SK-N-SH (cell line): ENCODE data around the gene BOD1. TPM values are rescaled to one million over a fixed set of nuclear protein-coding genes. Genes with fewer than 3 reads are reported as not detected.

ENCODE experiments used
- CTCF ChIA-PET: fragments of 300-600, 350-600 bp; formaldehyde crosslinking; extraction: SDS; loops from one replicate; lab custom pipeline; 2021; lab: Yijun Ruan, JAX
- POLR2A ChIA-PET: fragments of 350-600 bp; sonication (Branson Sonifier 250); formaldehyde crosslinking; extraction: SDS; loops from one replicate; lab custom pipeline; 2020; ENCODE audit warnings: antibody characterized with exemption, inconsistent platforms; lab: Yijun Ruan, JAX
- DNase-seq: peaks from one replicate; pipeline ENCODE4 v3.0.0; 2012
- H2AFZ ChIP-seq: fragments of 200-600 bp; sonication (generic); 2 replicates; pipeline ENCODE4 v1.8.1; 2016; ENCODE audit warnings: antibody characterized with exemption, mild to moderate bottlenecking, low read depth
- H3F3A ChIP-seq: fragments of 200-600 bp; sonication (generic); replicated peaks from 2 replicates; pipeline ENCODE3; 2016; ENCODE audit warnings: antibody characterized with exemption, mild to moderate bottlenecking; ENCODE audit not compliant: insufficient read depth
- H3K27ac ChIP-seq, 2 experiments: fragments of 200-500 bp in 1 of 2; fragments of 200-600 bp in 1 of 2; sonication (Bioruptor generic) in 1 of 2; sonication (generic), shearing (Covaris generic) in 1 of 2; 2 replicates each; pipeline versions ENCODE4 v1.5.1 to v1.6.1; 2014 to 2016; ENCODE audit warnings: low read depth in 2 of 2, inconsistent platforms in 1 of 2, low read length in 1 of 2, mild to moderate bottlenecking in 1 of 2, mixed read lengths in 1 of 2
- H3K27me3 ChIP-seq: fragments of 200-600 bp; sonication (generic), shearing (Covaris generic); 2 replicates; pipeline ENCODE4 v1.6.1; 2016; ENCODE audit warnings: mixed run types; ENCODE audit not compliant: insufficient read depth
- H3K36me3 ChIP-seq, 2 experiments: fragments of 200-500 bp in 1 of 2; fragments of 200-600 bp in 1 of 2; sonication (Bioruptor generic) in 1 of 2; sonication (generic) in 1 of 2; replicated peaks in 1 of 2; 2 replicates each; pipeline versions ENCODE3 to v1.5.1; 2014 to 2016; ENCODE audit warnings: low read length in 1 of 2, mild to moderate bottlenecking in 1 of 2; ENCODE audit not compliant: insufficient read depth in 2 of 2, control insufficient read depth in 1 of 2
- H3K4me1 ChIP-seq, 2 experiments: fragments of 200-500 bp in 1 of 2; fragments of 200-600 bp in 1 of 2; sonication (Bioruptor generic) in 1 of 2; sonication (generic), shearing (Covaris generic) in 1 of 2; 2 replicates each; pipeline versions ENCODE4 v1.5.1 to v1.6.1; 2014 to 2016; ENCODE audit warnings: low read depth in 1 of 2, low read length in 1 of 2, mixed run types in 1 of 2; ENCODE audit not compliant: insufficient read depth in 2 of 2, control insufficient read depth in 1 of 2
- H3K4me2 ChIP-seq: fragments of 200-600 bp; sonication (generic), shearing (Covaris generic); 2 replicates; pipeline ENCODE4 v1.6.1; 2017; ENCODE audit warnings: mixed run types
- H3K4me3 ChIP-seq, 2 experiments: fragments of 200-500 bp in 1 of 2; fragments of 200-600 bp in 1 of 2; sonication (Bioruptor generic) in 1 of 2; sonication (generic), shearing (Covaris generic) in 1 of 2; 2 replicates each; pipeline versions ENCODE4 v1.5.1 to v1.8.1; 2014 to 2016; ENCODE audit warnings: low read depth in 2 of 2, inconsistent platforms in 1 of 2, low read length in 1 of 2, mild to moderate bottlenecking in 1 of 2, mixed read lengths in 1 of 2, moderate library complexity in 1 of 2
- H3K79me2 ChIP-seq: fragments of 200-600 bp; sonication (generic); 2 replicates; pipeline ENCODE4 v1.8.1; 2017; ENCODE audit warnings: mild to moderate bottlenecking; ENCODE audit not compliant: insufficient read depth
- H3K9ac ChIP-seq: fragments of 200-600 bp; sonication (generic); 2 replicates; pipeline ENCODE4 v1.6.1; 2017; ENCODE audit warnings: mixed run types
- H3K9me2 ChIP-seq: fragments of 200-600 bp; sonication (generic); 2 replicates; pipeline ENCODE4 v1.6.1; 2017; ENCODE audit warnings: mixed run types
- H3K9me3 ChIP-seq: fragments of 200-600 bp; sonication (generic); 2 replicates; pipeline ENCODE4 v1.6.1; 2017; ENCODE audit warnings: mixed run types, mild to moderate bottlenecking, moderate library complexity
- H4K20me1 ChIP-seq: fragments of 200-600 bp; sonication (generic); 2 replicates; pipeline ENCODE4 v1.6.1; 2017; ENCODE audit warnings: mild to moderate bottlenecking, mixed run types; ENCODE audit not compliant: insufficient read depth
- CHD2 ChIP-seq: fragments of 150-350 bp; IDR thresholded peaks from 2 replicates; pipeline ENCODE4 v1.6.1; 2018; ENCODE audit warnings: low read length; ENCODE audit not compliant: partially characterized antibody
- CTCF ChIP-seq: fragments of 200-600 bp; sonication (generic); IDR thresholded peaks from 2 replicates; pipeline ENCODE4 v1.6.1; 2017; ENCODE audit warnings: antibody characterized with exemption, mild to moderate bottlenecking, moderate library complexity
- ELF1 ChIP-seq: IDR thresholded peaks from 2 replicates; pipeline ENCODE4 v1.4.0; 2012
- FOXM1 ChIP-seq: IDR thresholded peaks from 2 replicates; pipeline ENCODE4 v1.4.0; 2012; ENCODE audit warnings: low read depth, mild to moderate bottlenecking
- GATA2 ChIP-seq: sonication (generic); formaldehyde crosslinking; IDR thresholded peaks from 2 replicates; pipeline ENCODE4 v1.5.0; 2020; ENCODE audit warnings: mild to moderate bottlenecking, missing genetic modification reagents
- JUND ChIP-seq: IDR thresholded peaks from 2 replicates; pipeline ENCODE4 v1.4.0; 2012
- MAX ChIP-seq: IDR thresholded peaks from 2 replicates; pipeline ENCODE4 v1.4.0; 2012; ENCODE audit warnings: low read depth
- MXI1 ChIP-seq: IDR thresholded peaks from 2 replicates; pipeline ENCODE4 v1.6.1; 2012; ENCODE audit warnings: mild to moderate bottlenecking, low read depth, low read length, improper control_type of control experiment
- NFIC ChIP-seq: IDR thresholded peaks from 2 replicates; pipeline ENCODE4 v1.4.0; 2012; ENCODE audit warnings: borderline replicate concordance
- NRF1 ChIP-seq: IDR thresholded peaks from 2 replicates; pipeline ENCODE4 v1.6.1; 2012; ENCODE audit warnings: low read depth, mild to moderate bottlenecking, low read length
- POLR2AphosphoS5 ChIP-seq: IDR thresholded peaks from 2 replicates; pipeline ENCODE4 v1.6.1; 2012; ENCODE audit warnings: low read depth, low read length
- USF1 ChIP-seq: IDR thresholded peaks from 2 replicates; pipeline ENCODE4 v1.4.0; 2012; ENCODE audit warnings: low read depth, borderline replicate concordance
- ZBTB33 ChIP-seq: IDR thresholded peaks from 2 replicates; pipeline ENCODE4 v1.4.0; 2012; ENCODE audit warnings: low read depth, borderline replicate concordance
- WGBS: methylation state at CpG from one replicate; pipeline ENCODE4 v1.1.6; 2017; ENCODE audit warnings: low lambda C conversion rate; 5-methylcytosine and 5-hydroxymethylcytosine counted together
- polyA plus RNA-seq, 3 experiments: library from polyadenylated mRNA; depleted of rRNA; stranded (reverse); fragments of >200 nt; gene quantifications; 2 replicates each; pipeline ENCODE4 v1.2.3, GENCODE V29; 2012
- TF ChIP-seq, protein P1 (sequence below): IDR thresholded peaks from 2 replicates; pipeline ENCODE4; 2012
- TF ChIP-seq, protein P2 (sequence below): fragments of 150-350 bp; IDR thresholded peaks from 2 replicates; pipeline ENCODE4 v1.6.1; 2017; ENCODE audit warnings: antibody characterized with exemption, low read length, low read depth, borderline replicate concordance

BOD1 gene
- polyA plus RNA-seq, 1 of the 3 experiments (the other 2 are of a cell fraction): 45.3 TPM

GRCh38 chr5:173572431-173573125 lies 43.9 kb downstream of the BOD1 start:
- H3K9ac ChIP-seq: no peak overlapping the region

More at GRCh38 chr5:173572431-173573125, 43.9 kb downstream of the BOD1 start:
- Histone ChIP-seq H3K9me3 (no peaks in the 10 kb centered on the region), H3K4me1 (peaks cover 0 to 6% of the 10 kb centered on the region in 2 experiments; a peak in 1 of 4 replicates), H3K36me3 (no peaks in the 10 kb centered on the region), H3K27me3 (no peaks in the 10 kb centered on the region), H3K4me2 (peak overlapping the region; percentile 54), H3K4me3 (peak overlapping the region; percentile 31 to 55; a peak in 3 of 4 replicates), H3K79me2 (no peaks in the 10 kb centered on the region), H4K20me1 (no peaks in the 10 kb centered on the region), H2AFZ (peak overlapping the region; percentile 72; the same call in 1 of the 2 replicates), H3K27ac (no peak overlapping the region), H3K9me2 (no peaks in the 10 kb centered on the region), H3F3A (no peaks in the 10 kb centered on the region)
- 13% methylated on average over 6 of the region's 6 CpGs for WGBS
- ChIA-PET CTCF (interaction anchor here (0.6 to 3.9 kb wide), 54 partner anchors 9 to 852 kb away, joined by 3 to 41 read pairs (median 4); partner anchors contain the start of genes BNIP1, BOD1 and STC2), POLR2A (no interaction called here)
- DNase-seq: peak; percentile 51
- TF ChIP-seq, protein P1, sequence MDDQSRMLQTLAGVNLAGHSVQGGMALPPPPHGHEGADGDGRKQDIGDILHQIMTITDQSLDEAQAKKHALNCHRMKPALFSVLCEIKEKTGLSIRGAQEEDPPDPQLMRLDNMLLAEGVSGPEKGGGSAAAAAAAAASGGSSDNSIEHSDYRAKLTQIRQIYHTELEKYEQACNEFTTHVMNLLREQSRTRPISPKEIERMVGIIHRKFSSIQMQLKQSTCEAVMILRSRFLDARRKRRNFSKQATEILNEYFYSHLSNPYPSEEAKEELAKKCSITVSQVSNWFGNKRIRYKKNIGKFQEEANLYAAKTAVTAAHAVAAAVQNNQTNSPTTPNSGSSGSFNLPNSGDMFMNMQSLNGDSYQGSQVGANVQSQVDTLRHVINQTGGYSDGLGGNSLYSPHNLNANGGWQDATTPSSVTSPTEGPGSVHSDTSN: no peak
- TF ChIP-seq USF1: no peak
- no peak for TF ChIP-seq POLR2AphosphoS5
- no peak for TF ChIP-seq ZBTB33
- TF ChIP-seq GATA2 (CRISPR knock-in tag): no peak
- TF ChIP-seq MXI1: no peak
- TF ChIP-seq ELF1: no peak
- no peak for TF ChIP-seq JUND
- no peak for TF ChIP-seq NRF1
- no peak for TF ChIP-seq CHD2
- TF ChIP-seq, protein P2, sequence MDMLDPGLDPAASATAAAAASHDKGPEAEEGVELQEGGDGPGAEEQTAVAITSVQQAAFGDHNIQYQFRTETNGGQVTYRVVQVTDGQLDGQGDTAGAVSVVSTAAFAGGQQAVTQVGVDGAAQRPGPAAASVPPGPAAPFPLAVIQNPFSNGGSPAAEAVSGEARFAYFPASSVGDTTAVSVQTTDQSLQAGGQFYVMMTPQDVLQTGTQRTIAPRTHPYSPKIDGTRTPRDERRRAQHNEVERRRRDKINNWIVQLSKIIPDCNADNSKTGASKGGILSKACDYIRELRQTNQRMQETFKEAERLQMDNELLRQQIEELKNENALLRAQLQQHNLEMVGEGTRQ: no peak
- TF ChIP-seq FOXM1: no peak
- TF ChIP-seq MAX: no peak
- TF ChIP-seq NFIC: no peak
- TF ChIP-seq CTCF: no peak
